ENCODE measurements around the gene SAT1.

GRCh38 chrX:23764188-23764984 lies 18.6 kb upstream of the SAT1 start:
- TF ChIP-seq CTCF (conservative IDR thresholded peaks at IDR 0.05; ENCODE audit: low read length): no peak
- no peak for TF ChIP-seq EZH2phosphoT487 (IDR thresholded peaks at IDR 0.05; ENCODE audit: borderline replicate concordance)
